Measurements from ENCODE around the gene KRTAP1-4. TPM values are rescaled to one million over a fixed set of nuclear protein-coding genes. Genes with fewer than 3 reads are reported as not detected.

Gene KRTAP1-4, protein sequence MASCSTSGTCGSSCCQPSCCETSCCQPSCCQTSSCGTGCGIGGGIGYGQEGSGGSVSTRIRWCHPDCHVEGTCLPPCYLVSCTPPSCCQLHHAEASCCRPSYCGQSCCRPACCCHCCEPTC
- total RNA-seq (2021) (not detected in 2 replicates), Bru-seq, nascent RNA (not detected), BruChase-seq, experiment 1, labeled RNA remaining after a 2-hour chase (not detected), BruChase-seq, experiment 2, labeled RNA remaining after a 6-hour chase (not detected)
- long read RNA-seq, result 0 reads

DNA sequence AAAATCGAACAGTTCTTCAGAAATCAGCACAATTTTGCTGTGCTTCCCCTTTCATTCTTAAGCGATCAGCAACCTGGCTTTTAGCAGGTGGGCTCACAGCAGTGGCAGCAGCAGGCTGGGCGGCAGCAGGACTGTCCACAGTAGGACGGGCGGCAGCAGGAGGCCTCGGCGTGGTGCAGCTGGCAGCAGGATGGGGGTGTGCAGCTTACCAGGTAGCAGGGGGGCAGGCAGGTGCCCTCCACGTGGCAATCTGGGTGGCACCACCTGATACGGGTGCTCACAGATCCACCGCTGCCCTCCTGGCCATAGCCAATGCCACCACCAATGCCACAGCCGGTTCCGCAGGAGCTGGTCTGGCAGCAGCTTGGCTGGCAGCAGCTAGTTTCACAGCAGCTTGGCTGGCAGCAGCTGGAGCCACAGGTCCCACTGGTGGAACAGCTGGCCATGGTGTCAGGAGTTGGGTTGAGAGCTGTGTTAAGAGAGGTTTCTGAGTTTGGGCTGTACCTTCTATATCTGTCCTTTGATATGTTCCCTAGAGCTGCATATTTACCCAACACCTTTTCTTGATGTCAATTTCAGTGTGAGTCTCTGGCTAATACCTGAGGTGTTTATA lies at the start of gene KRTAP1-4:
KRTAP1-4 (minus strand) TSS at position 563 of the 613 bp plus-strand sequence; CDS start at position 446, 117 bp downstream.
- CTCF ChIA-PET, result no interaction called here
- no peak for TF ChIP-seq EZH2 (IDR thresholded peaks at IDR 0.05; ENCODE audit: low read depth)
- TF ChIP-seq, protein P1, sequence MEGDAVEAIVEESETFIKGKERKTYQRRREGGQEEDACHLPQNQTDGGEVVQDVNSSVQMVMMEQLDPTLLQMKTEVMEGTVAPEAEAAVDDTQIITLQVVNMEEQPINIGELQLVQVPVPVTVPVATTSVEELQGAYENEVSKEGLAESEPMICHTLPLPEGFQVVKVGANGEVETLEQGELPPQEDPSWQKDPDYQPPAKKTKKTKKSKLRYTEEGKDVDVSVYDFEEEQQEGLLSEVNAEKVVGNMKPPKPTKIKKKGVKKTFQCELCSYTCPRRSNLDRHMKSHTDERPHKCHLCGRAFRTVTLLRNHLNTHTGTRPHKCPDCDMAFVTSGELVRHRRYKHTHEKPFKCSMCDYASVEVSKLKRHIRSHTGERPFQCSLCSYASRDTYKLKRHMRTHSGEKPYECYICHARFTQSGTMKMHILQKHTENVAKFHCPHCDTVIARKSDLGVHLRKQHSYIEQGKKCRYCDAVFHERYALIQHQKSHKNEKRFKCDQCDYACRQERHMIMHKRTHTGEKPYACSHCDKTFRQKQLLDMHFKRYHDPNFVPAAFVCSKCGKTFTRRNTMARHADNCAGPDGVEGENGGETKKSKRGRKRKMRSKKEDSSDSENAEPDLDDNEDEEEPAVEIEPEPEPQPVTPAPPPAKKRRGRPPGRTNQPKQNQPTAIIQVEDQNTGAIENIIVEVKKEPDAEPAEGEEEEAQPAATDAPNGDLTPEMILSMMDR (conservative IDR thresholded peaks at IDR 0.05), result no peak
- Histone ChIP-seq H3K36me3 (ENCODE audit: low read depth) (no peaks in the 10 kb centered on the region), H3K79me2 (ENCODE audit: low read depth) (no peaks in the 10 kb centered on the region), H3K9me2 (ENCODE audit: insufficient read depth) (no peaks in the 10 kb centered on the region), H2AFZ (no peak within 1 kb of the TSS), H3K4me2 (no peak within 1 kb of the TSS), H4K20me1 (ENCODE audit: insufficient read depth) (no peaks in the 10 kb centered on the region), H3K27ac (no peak within 1 kb of the TSS), H3K9me3 (ENCODE audit: insufficient read depth, low read depth) (no peaks in the 10 kb centered on the region), H3K4me1 (replicated peaks; ENCODE audit: insufficient read depth) (peaks cover 15% of the 10 kb centered on the region), H3F3A (ENCODE audit: insufficient read depth, low read depth) (peaks cover 9% of the 10 kb centered on the region; the same call in 1 of the 2 replicates), H3K27me3 (ENCODE audit: insufficient read depth, low read depth) (no peaks in the 10 kb centered on the region), H3K4me3 (no peak within 1 kb of the TSS)
- POLR2A ChIA-PET (ENCODE audit: unreplicated experiment), result no interaction called here
- intact Hi-C loops (cut with micrococcal nuclease; ENCODE audit: unreplicated experiment), result no loop called here
- DNase-seq, result no peak
- BruUV-seq (replicated peaks), result no TSS peak

DNA sequence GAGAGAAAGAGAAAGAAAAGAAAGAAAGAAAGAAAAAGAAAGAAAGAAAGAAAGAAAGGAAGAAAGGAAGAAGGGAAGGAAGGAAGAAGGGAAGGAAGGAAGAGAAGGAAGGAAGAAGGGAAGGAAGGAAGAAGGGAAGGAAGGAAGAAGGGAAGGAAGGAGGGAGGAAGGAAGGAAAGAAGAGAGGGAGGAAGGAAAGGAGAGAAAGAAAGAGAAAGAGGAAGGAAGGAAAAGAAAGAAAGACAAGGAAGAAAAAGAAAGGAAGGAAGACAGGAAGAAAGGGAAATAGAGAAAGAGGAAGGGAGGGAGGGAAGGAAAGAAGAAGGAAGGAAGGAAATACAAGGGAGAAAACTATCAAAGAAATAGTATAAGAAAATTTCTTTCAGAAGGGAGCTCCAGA lies 46.8 kb upstream of the KRTAP1-4 start:
- Histone ChIP-seq H3K4me3 (no peak overlapping the region), H3K27ac (no peak overlapping the region), H3K4me2 (no peak overlapping the region), H3K36me3 (ENCODE audit: low read depth) (no peaks in the 10 kb centered on the region), H4K20me1 (ENCODE audit: insufficient read depth) (no peaks in the 10 kb centered on the region), H3K9me2 (ENCODE audit: insufficient read depth) (no peaks in the 10 kb centered on the region), H3K27me3 (ENCODE audit: insufficient read depth, low read depth) (no peaks in the 10 kb centered on the region), H3F3A (ENCODE audit: insufficient read depth, low read depth) (no peaks in the 10 kb centered on the region), H3K9me3 (ENCODE audit: insufficient read depth, low read depth) (peaks cover 8% of the 10 kb centered on the region; the same call in 1 of the 2 replicates), H3K4me1 (replicated peaks; ENCODE audit: insufficient read depth) (no peaks in the 10 kb centered on the region), H2AFZ (no peak overlapping the region), H3K79me2 (ENCODE audit: low read depth) (no peaks in the 10 kb centered on the region)
- ChIA-PET CTCF (no interaction called here), POLR2A (ENCODE audit: unreplicated experiment) (no interaction called here)
- no peak for TF ChIP-seq EZH2 (IDR thresholded peaks at IDR 0.05; ENCODE audit: low read depth)
- TF ChIP-seq, protein P1 (conservative IDR thresholded peaks at IDR 0.05), result no peak
- DNase-seq, result no peak
- no TSS peak for BruUV-seq (replicated peaks)
- intact Hi-C loops (cut with micrococcal nuclease; ENCODE audit: unreplicated experiment), result no loop called here

DNA sequence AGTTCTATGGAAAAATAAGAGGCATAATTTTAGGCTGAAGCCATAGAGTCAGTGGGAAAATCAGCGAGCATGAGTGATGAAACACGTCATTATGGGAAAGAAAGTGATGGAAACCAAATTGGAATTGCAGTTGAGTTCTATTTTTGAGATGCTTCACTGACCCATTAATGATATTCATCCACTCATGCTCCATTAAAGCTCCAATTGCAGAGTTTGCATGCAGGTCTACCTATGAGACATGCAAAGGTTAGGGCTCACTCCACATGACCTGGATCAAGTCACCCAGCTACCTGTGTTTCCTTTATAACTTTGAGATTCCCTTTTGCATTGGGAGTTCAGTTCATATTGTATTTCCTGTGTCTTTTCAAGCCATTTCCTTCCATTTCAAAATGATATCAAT lies 43.7 kb upstream of the KRTAP1-4 start:
- Histone ChIP-seq H3F3A (ENCODE audit: insufficient read depth, low read depth) (no peaks in the 10 kb centered on the region), H3K27me3 (ENCODE audit: insufficient read depth, low read depth) (no peaks in the 10 kb centered on the region), H3K36me3 (ENCODE audit: low read depth) (no peaks in the 10 kb centered on the region), H3K27ac (no peak overlapping the region), H3K4me3 (no peak overlapping the region), H3K79me2 (ENCODE audit: low read depth) (no peaks in the 10 kb centered on the region), H3K9me3 (ENCODE audit: insufficient read depth, low read depth) (peaks cover 3% of the 10 kb centered on the region; the same call in 1 of the 2 replicates), H3K9me2 (ENCODE audit: insufficient read depth) (no peaks in the 10 kb centered on the region), H2AFZ (no peak overlapping the region), H3K4me2 (no peak overlapping the region), H3K4me1 (replicated peaks; ENCODE audit: insufficient read depth) (no peaks in the 10 kb centered on the region), H4K20me1 (ENCODE audit: insufficient read depth) (no peaks in the 10 kb centered on the region)
- no peak for TF ChIP-seq EZH2 (IDR thresholded peaks at IDR 0.05; ENCODE audit: low read depth)
- TF ChIP-seq, protein P1 (conservative IDR thresholded peaks at IDR 0.05), result no peak
- ChIA-PET POLR2A (ENCODE audit: unreplicated experiment) (no interaction called here), CTCF (no interaction called here)
- BruUV-seq (replicated peaks), result no TSS peak
- DNase-seq, result no peak
- intact Hi-C loops (cut with micrococcal nuclease; ENCODE audit: unreplicated experiment), result no loop called here
